Measurements from ENCODE around the gene C2orf80. TPM values are rescaled to one million over a fixed set of nuclear protein-coding genes. Genes with fewer than 3 reads are reported as not detected.

C2orf80 gene
- total and polyA plus RNA-seq, 8 donors: not detected

DNA sequence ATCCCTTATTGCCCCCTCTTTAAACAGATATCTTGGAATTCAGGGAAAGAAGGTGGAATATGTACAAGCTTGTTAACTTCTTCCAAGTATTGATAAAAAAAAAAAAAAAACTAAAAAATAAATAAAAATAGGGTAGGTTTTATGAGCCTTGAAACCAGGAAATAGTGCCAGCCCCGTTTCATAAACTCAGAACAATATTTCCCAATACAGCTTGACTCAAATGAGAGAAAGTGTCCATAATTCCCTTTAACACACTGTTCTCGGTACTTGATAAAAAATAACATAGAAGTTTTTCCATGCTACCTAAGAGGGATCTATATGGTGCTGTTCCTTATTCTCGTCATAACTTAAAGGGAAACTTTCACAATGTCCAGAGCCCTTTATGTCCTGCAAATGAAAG, 17.9 kb upstream of the C2orf80 start:
- no peak for DNase-seq
- intact Hi-C loops (cut with DNase I): no loop called here
- Histone ChIP-seq H3K27ac (no peak overlapping the region), H3K9me3 (no peaks in the 10 kb centered on the region), H3K27me3 (no peaks in the 10 kb centered on the region), H3K4me3 (no peak overlapping the region), H3K36me3 (no peaks in the 10 kb centered on the region), H3K4me1 (no peaks in the 10 kb centered on the region)
- FAIRE-seq: no peak
- TF ChIP-seq, protein P1, sequence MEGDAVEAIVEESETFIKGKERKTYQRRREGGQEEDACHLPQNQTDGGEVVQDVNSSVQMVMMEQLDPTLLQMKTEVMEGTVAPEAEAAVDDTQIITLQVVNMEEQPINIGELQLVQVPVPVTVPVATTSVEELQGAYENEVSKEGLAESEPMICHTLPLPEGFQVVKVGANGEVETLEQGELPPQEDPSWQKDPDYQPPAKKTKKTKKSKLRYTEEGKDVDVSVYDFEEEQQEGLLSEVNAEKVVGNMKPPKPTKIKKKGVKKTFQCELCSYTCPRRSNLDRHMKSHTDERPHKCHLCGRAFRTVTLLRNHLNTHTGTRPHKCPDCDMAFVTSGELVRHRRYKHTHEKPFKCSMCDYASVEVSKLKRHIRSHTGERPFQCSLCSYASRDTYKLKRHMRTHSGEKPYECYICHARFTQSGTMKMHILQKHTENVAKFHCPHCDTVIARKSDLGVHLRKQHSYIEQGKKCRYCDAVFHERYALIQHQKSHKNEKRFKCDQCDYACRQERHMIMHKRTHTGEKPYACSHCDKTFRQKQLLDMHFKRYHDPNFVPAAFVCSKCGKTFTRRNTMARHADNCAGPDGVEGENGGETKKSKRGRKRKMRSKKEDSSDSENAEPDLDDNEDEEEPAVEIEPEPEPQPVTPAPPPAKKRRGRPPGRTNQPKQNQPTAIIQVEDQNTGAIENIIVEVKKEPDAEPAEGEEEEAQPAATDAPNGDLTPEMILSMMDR (IDR thresholded peaks at IDR 0.05): no peak
- no peak for ATAC-seq
- WGBS, 2 donors: 71 to 86% methylated on average over 3 of the region's 3 CpGs

DNA sequence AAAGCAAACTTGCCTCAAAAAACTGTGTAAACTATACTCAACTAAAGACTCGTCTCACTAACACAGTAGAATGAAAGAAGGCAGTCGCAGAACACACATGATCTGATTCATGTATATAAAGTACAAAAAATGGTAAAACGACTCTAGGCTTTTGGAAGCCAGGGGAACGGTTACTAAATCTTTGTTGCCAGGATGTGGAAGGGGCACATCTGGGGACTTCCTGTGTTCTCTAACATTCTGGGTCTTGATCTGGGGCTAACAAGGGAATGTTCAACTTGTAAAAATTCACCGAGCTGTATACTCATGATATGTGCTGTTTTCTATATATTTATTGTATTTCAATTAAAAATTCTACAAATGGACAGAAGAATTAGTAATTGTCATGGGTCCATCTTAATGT, 14.3 kb upstream of the C2orf80 start:
- whole genome bisulfite sequencing, 2 donors: 79 to 81% methylated on average over 5 of the region's 5 CpGs
- Histone ChIP-seq H3K27ac (no peak overlapping the region), H3K36me3 (no peaks in the 10 kb centered on the region), H3K4me1 (no peaks in the 10 kb centered on the region), H3K27me3 (no peaks in the 10 kb centered on the region), H3K9me3 (no peaks in the 10 kb centered on the region), H3K4me3 (no peak overlapping the region)
- TF ChIP-seq, protein P1 (IDR thresholded peaks at IDR 0.05): no peak
- no peak for ATAC-seq
- intact Hi-C loops (cut with DNase I): no loop called here
- no peak for FAIRE-seq
- DNase-seq: no peak

DNA sequence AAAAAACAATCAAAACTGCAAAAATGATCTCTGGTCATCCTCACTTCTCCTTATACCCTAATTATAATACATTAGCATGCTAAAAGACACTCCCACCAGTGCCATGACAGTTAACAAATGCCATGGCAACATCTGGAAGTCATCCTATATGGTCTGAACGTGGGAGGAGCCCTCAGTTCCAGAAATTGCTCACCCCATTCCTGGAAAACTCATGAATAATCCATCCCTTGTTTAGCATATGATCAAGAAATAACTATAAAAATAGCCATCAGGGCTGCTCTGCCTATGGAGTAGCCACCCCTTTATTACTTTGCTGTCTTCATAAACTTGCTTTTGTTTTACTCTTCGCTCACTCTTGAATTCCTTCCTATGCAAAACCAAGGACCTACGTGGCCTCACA, 5.7 kb upstream of the C2orf80 start:
- ATAC-seq: no peak
- Histone ChIP-seq H3K9me3 (no peaks in the 10 kb centered on the region), H3K4me1 (no peaks in the 10 kb centered on the region), H3K4me3 (no peak overlapping the region), H3K36me3 (no peaks in the 10 kb centered on the region), H3K27me3 (no peaks in the 10 kb centered on the region), H3K27ac (no peak overlapping the region)
- no peak for FAIRE-seq
- TF ChIP-seq, protein P1 (IDR thresholded peaks at IDR 0.05): no peak
- 80 to 82% methylated on average over 3 of the region's 3 CpGs for WGBS, 2 donors
- intact Hi-C loops (cut with DNase I): no loop called here
- no peak for DNase-seq

GRCh38 chr2:208192611-208193236, 2.9 kb upstream of the C2orf80 start:
- H3K4me1 ChIP-seq: no peaks in the 10 kb centered on the region
- no peaks in the 10 kb centered on the region for H3K9me3 ChIP-seq
- no peaks in the 10 kb centered on the region for H3K27me3 ChIP-seq
- H3K36me3 ChIP-seq: no peaks in the 10 kb centered on the region
- DNase-seq (no peak), ATAC-seq (no peak), FAIRE-seq (no peak)
- TF ChIP-seq, protein P1 (IDR thresholded peaks at IDR 0.05): no peak
- WGBS, 2 donors: 66 to 67% methylated on average over 8 of the region's 8 CpGs
- intact Hi-C loops (cut with DNase I): no loop called here
- H3K4me3 ChIP-seq: no peak overlapping the region
- H3K27ac ChIP-seq: no peak overlapping the region

- ATAC-seq: no peak
- FAIRE-seq: no peak
- Histone ChIP-seq H3K4me1 (no peaks in the 10 kb centered on the region), H3K27me3 (no peaks in the 10 kb centered on the region), H3K27ac (no peak overlapping the region), H3K9me3 (no peaks in the 10 kb centered on the region), H3K4me3 (no peak overlapping the region), H3K36me3 (no peaks in the 10 kb centered on the region)
- TF ChIP-seq, protein P1 (IDR thresholded peaks at IDR 0.05): no peak
- intact Hi-C loops (cut with DNase I): no loop called here
- DNase-seq: no peak
- 75 to 88% methylated on average over 5 of the region's 5 CpGs for WGBS, 2 donors
Measured at GRCh38 chr2:208189069-208189809, 591 bp downstream of the C2orf80 start.

Data from pancreas (tissue), 10 donors.